Measurements from ENCODE around the gene C11orf98. TPM values are rescaled to one million over a fixed set of nuclear protein-coding genes. Genes with fewer than 3 reads are reported as not detected.

Gene C11orf98
- 105 TPM for polyA plus RNA-seq (2012; ENCODE audit: missing spikeins)

GRCh38 chr11:62665075-62665598 lies at the start of gene C11orf98, which contains the start of gene CSKMT:
C11orf98 (minus strand) TSS chr11:62665210; CDS start chr11:62665169, 41 bp downstream.
CSKMT (plus strand) TSS chr11:62665312; CDS start chr11:62665880, 568 bp downstream.
- FAIRE-seq (peak; percentile 85), DNase-seq (ENCODE audit: insufficient read length) (peak; percentile 93)
- TF ChIP-seq TAF1 (IDR thresholded peaks at IDR 0.05; ENCODE audit: borderline replicate concordance, low read depth, low read length), result peak; percentile 98
- peak; percentile 99 for TF ChIP-seq POLR2A (IDR thresholded peaks at IDR 0.05; ENCODE audit: low read depth, low read length)
- peak; percentile 99 for TF ChIP-seq POLR2AphosphoS5 (IDR thresholded peaks at IDR 0.05; ENCODE audit: low read depth, low read length)

- DNase-seq (ENCODE audit: insufficient read length), result no peak
- TF ChIP-seq TAF1 (IDR thresholded peaks at IDR 0.05; ENCODE audit: borderline replicate concordance, low read depth, low read length) (no peak), POLR2A (IDR thresholded peaks at IDR 0.05; ENCODE audit: low read depth, low read length) (no peak), POLR2AphosphoS5 (IDR thresholded peaks at IDR 0.05; ENCODE audit: low read depth, low read length) (no peak)
- FAIRE-seq, result no peak
Measured at GRCh38 chr11:62713343-62713742, 48.3 kb upstream of the C11orf98 start.

GRCh38 chr11:62712861-62713260 lies 47.9 kb upstream of the C11orf98 start:
- FAIRE-seq (no peak), DNase-seq (ENCODE audit: insufficient read length) (no peak)
- TF ChIP-seq TAF1 (IDR thresholded peaks at IDR 0.05; ENCODE audit: borderline replicate concordance, low read depth, low read length) (no peak), POLR2A (IDR thresholded peaks at IDR 0.05; ENCODE audit: low read depth, low read length) (no peak), POLR2AphosphoS5 (IDR thresholded peaks at IDR 0.05; ENCODE audit: low read depth, low read length) (no peak)

- DNase-seq (ENCODE audit: insufficient read length) (no peak), FAIRE-seq (no peak)
- TF ChIP-seq POLR2AphosphoS5 (IDR thresholded peaks at IDR 0.05; ENCODE audit: low read depth, low read length), result no peak
- TF ChIP-seq TAF1 (IDR thresholded peaks at IDR 0.05; ENCODE audit: borderline replicate concordance, low read depth, low read length), result no peak
Measured at GRCh38 chr11:62712276-62712812, 47.3 kb upstream of the C11orf98 start.

GRCh38 chr11:62710001-62710345 lies 45.0 kb upstream of the C11orf98 start:
- FAIRE-seq (no peak), DNase-seq (ENCODE audit: insufficient read length) (no peak)
- TF ChIP-seq POLR2AphosphoS5 (IDR thresholded peaks at IDR 0.05; ENCODE audit: low read depth, low read length), result no peak
- no peak for TF ChIP-seq POLR2A (IDR thresholded peaks at IDR 0.05; ENCODE audit: low read depth, low read length)
- no peak for TF ChIP-seq TAF1 (IDR thresholded peaks at IDR 0.05; ENCODE audit: borderline replicate concordance, low read depth, low read length)

- peak; percentile 76 for DNase-seq (ENCODE audit: insufficient read length)
- FAIRE-seq, result peak; percentile 99
- TF ChIP-seq TAF1 (IDR thresholded peaks at IDR 0.05; ENCODE audit: borderline replicate concordance, low read depth, low read length) (peak; percentile 49; the same call in 1 of the 2 replicates), POLR2AphosphoS5 (IDR thresholded peaks at IDR 0.05; ENCODE audit: low read depth, low read length) (peak; percentile 92), POLR2A (IDR thresholded peaks at IDR 0.05; ENCODE audit: low read depth, low read length) (peak; percentile 82)
Measured at GRCh38 chr11:62709247-62710000, 44.4 kb upstream of the C11orf98 start.

GRCh38 chr11:62708793-62709192 lies 43.8 kb upstream of the C11orf98 start:
- TF ChIP-seq POLR2AphosphoS5 (IDR thresholded peaks at IDR 0.05; ENCODE audit: low read depth, low read length) (no peak), TAF1 (IDR thresholded peaks at IDR 0.05; ENCODE audit: borderline replicate concordance, low read depth, low read length) (no peak), POLR2A (IDR thresholded peaks at IDR 0.05; ENCODE audit: low read depth, low read length) (no peak)
- DNase-seq (ENCODE audit: insufficient read length) (no peak), FAIRE-seq (peak; percentile 21)

GRCh38 chr11:62708392-62708791 lies 43.4 kb upstream of the C11orf98 start:
- FAIRE-seq, result no peak
- TF ChIP-seq POLR2A (IDR thresholded peaks at IDR 0.05; ENCODE audit: low read depth, low read length) (no peak), POLR2AphosphoS5 (IDR thresholded peaks at IDR 0.05; ENCODE audit: low read depth, low read length) (no peak), TAF1 (IDR thresholded peaks at IDR 0.05; ENCODE audit: borderline replicate concordance, low read depth, low read length) (no peak)
- DNase-seq (ENCODE audit: insufficient read length), result no peak

GRCh38 chr11:62707277-62707861 lies 42.4 kb upstream of the C11orf98 start, which contains the start of the genes BSCL2 and GNG3:
BSCL2 (minus strand) TSS chr11:62707424; CDS start chr11:62707195, 229 bp downstream.
GNG3 (plus strand) TSS chr11:62707676; CDS start chr11:62708296, 620 bp downstream.
- DNase-seq (ENCODE audit: insufficient read length) (no peak), FAIRE-seq (no peak)
- TF ChIP-seq POLR2A (IDR thresholded peaks at IDR 0.05; ENCODE audit: low read depth, low read length) (no peak), POLR2AphosphoS5 (IDR thresholded peaks at IDR 0.05; ENCODE audit: low read depth, low read length) (no peak), TAF1 (IDR thresholded peaks at IDR 0.05; ENCODE audit: borderline replicate concordance, low read depth, low read length) (no peak)

- TF ChIP-seq POLR2A (IDR thresholded peaks at IDR 0.05; ENCODE audit: low read depth, low read length), result no peak
- no peak for TF ChIP-seq TAF1 (IDR thresholded peaks at IDR 0.05; ENCODE audit: borderline replicate concordance, low read depth, low read length)
- no peak for TF ChIP-seq POLR2AphosphoS5 (IDR thresholded peaks at IDR 0.05; ENCODE audit: low read depth, low read length)
- DNase-seq (ENCODE audit: insufficient read length), result no peak
- no peak for FAIRE-seq
Measured at GRCh38 chr11:62706850-62707247, 41.8 kb upstream of the C11orf98 start.
